ENCODE results near the gene SPTSSB. TPM values are rescaled to one million over a fixed set of nuclear protein-coding genes. Genes with fewer than 3 reads are reported as not detected.

SPTSSB gene
- total and polyA plus RNA-seq, 2 experiments from 2014 or later = 23.5 to 33.5 TPM

- no peak for TF ChIP-seq ZNF462 (CRISPR knock-in tag; IDR thresholded peaks at IDR 0.05)
- peak; percentile 76; the same call in 1 of the 2 replicates for TF ChIP-seq NANOG (IDR thresholded peaks at IDR 0.05; ENCODE audit: borderline replicate concordance)
- TF ChIP-seq POLR2AphosphoS5 (IDR thresholded peaks at IDR 0.05; ENCODE audit: low read depth) = peak; percentile 18; the same call in 1 of the 2 replicates
Observed at GRCh38 chr3:161366094-161366493, 5.2 kb downstream of the SPTSSB start (continued).

GRCh38 chr3:161358488-161358887 lies 12.8 kb downstream of the SPTSSB start:
- Mint-ChIP-seq H3K9me3 (no peaks in the 10 kb centered on the region), H3K36me3 (ENCODE audit: low read depth) (peaks cover 15% of the 10 kb centered on the region), H3K27ac (no peak overlapping the region), H3K4me3 (no peak overlapping the region), H3K4me1 (peaks cover 11% of the 10 kb centered on the region; the same call in 2 of the 3 replicates), H3K27me3 (ENCODE audit: insufficient read depth, low read depth, poor library complexity) (peaks cover 3% of the 10 kb centered on the region)
- no peaks in the 10 kb centered on the region for H3K9me2 ChIP-seq (ENCODE audit: insufficient read depth)
- H3K36me3 ChIP-seq (ENCODE audit: insufficient read depth) = peaks cover 9% of the 10 kb centered on the region; the same call in 1 of the 2 replicates
- H2AFZ ChIP-seq = no peak overlapping the region
- no peaks in the 10 kb centered on the region for H3F3A ChIP-seq (replicated peaks; ENCODE audit: low read depth)
- no peak overlapping the region for H3K4me2 ChIP-seq
- no peak for DNase-seq (ENCODE audit: low spot score)
- H3K27me3 ChIP-seq (ENCODE audit: insufficient read depth) = no peaks in the 10 kb centered on the region
- no peak for ATAC-seq
- no peaks in the 10 kb centered on the region for H4K20me1 ChIP-seq (replicated peaks; ENCODE audit: insufficient read depth)
- 0 out of 2 replicates have a peak, but pooled peaks cover 4% of the 10 kb centered on the region for H3K79me2 ChIP-seq (replicated peaks; ENCODE audit: insufficient read depth)
- H3K27ac ChIP-seq (ENCODE audit: low read depth) = no peak overlapping the region
- H3K4me3 ChIP-seq = no peak overlapping the region
- peaks cover 19% of the 10 kb centered on the region for H3K4me1 ChIP-seq (ENCODE audit: insufficient read depth)
- TF ChIP-seq CREB1 (CRISPR knock-in tag; IDR thresholded peaks at IDR 0.05; ENCODE audit: low read depth) (no peak), EZH2phosphoT487 (IDR thresholded peaks at IDR 0.05; ENCODE audit: unreplicated experiment) (no peak), ZNF462 (CRISPR knock-in tag; IDR thresholded peaks at IDR 0.05) (no peak), ETS1 (IDR thresholded peaks at IDR 0.05) (no peak), EZH2 (IDR thresholded peaks at IDR 0.05; ENCODE audit: low read depth, unreplicated experiment) (no peak), POLR2AphosphoS5 (IDR thresholded peaks at IDR 0.05; ENCODE audit: low read depth) (no peak), ZNF331 (CRISPR knock-in tag; IDR thresholded peaks at IDR 0.05; ENCODE audit: low read depth) (no peak), NANOG (IDR thresholded peaks at IDR 0.05; ENCODE audit: borderline replicate concordance) (no peak)

Data from GM23338 (cell line).